ENCODE data around the gene ZNG1A. TPM values are rescaled to one million over a fixed set of nuclear protein-coding genes. Genes with fewer than 3 reads are reported as not detected.
"Not testable (repeated sequence)": the region's sequence is repeated elsewhere in the genome, so short reads cannot be mapped to it uniquely, and the experiment has no call there.

The ZNG1A gene
- total RNA-seq: 10 to 100 TPM; 16.3 to 30.2 (median 25.2) TPM
- 22.0 TPM for polyA plus RNA-seq
- long read RNA-seq, donor 1, transcript CBWD1-201 (16 exons, 1,771 nt): minor isoform, 6 of 80 reads
- long read RNA-seq, donor 1, transcript CBWD1-202 (15 exons, 1,706 nt): major isoform, 58 of 80 reads
- long read RNA-seq, donor 1, partial matches to known transcripts: 1 of 80 reads
- long read RNA-seq, donor 1, other reads (novel, unspliced or antisense): 11 of 80 reads
- long read RNA-seq, donor 2, transcript CBWD1-202 (15 exons, 1,706 nt): major isoform, 14 of 23 reads
- long read RNA-seq, donor 2, partial matches to known transcripts: 0 of 23 reads
- long read RNA-seq, donor 2, other reads (novel, unspliced or antisense): 4 of 23 reads
- long read RNA-seq, donor 3, transcript CBWD1-207 (14 exons, 1,241 nt): minor isoform, 8 of 295 reads
- long read RNA-seq, donor 3, transcript CBWD1-202 (15 exons, 1,706 nt): major isoform, 237 of 295 reads
- long read RNA-seq, donor 3, transcript CBWD1-201 (16 exons, 1,771 nt): minor isoform, 14 of 295 reads
- long read RNA-seq, donor 3, partial matches to known transcripts: 0 of 295 reads
- long read RNA-seq, donor 3, other reads (novel, unspliced or antisense): 35 of 295 reads
- long read RNA-seq, donor 4, transcript CBWD1-202 (15 exons, 1,706 nt): major isoform, 23 of 32 reads
- long read RNA-seq, donor 4, partial matches to known transcripts: 2 of 32 reads
- long read RNA-seq, donor 4, other reads (novel, unspliced or antisense): 3 of 32 reads

- H3K27ac ChIP-seq (ENCODE audit: low read length): not testable (repeated sequence)
- 0% methylated on average over 7 of the region's 32 CpGs for WGBS
Measured at GRCh38 chr9:178970-179383, at the start of gene ZNG1A. Gene ZNG1A (minus strand): TSS chr9:179056. CDS start chr9:178969, 87 bp downstream.

GRCh38 chr9:227860-228259, 49.0 kb upstream of the ZNG1A start:
- no peak overlapping the region for H3K27ac ChIP-seq (ENCODE audit: low read length)
- intact Hi-C loops (cut with DNase I): no loop called here
- DNase-seq (no peak), ATAC-seq (peak in 1 of 2 donors; percentile 49)
- H3K4me1 ChIP-seq (ENCODE audit: control insufficient read depth, insufficient read depth, low read length): no peaks in the 10 kb centered on the region
- H3K27me3 ChIP-seq (ENCODE audit: control insufficient read depth, insufficient read depth): no peaks in the 10 kb centered on the region
- no peaks in the 10 kb centered on the region for H3K9me3 ChIP-seq (ENCODE audit: control insufficient read depth, low read length)
- 59% methylated on average over 3 of the region's 3 CpGs for WGBS
- no peak overlapping the region for H3K4me3 ChIP-seq (ENCODE audit: low read length)

More at GRCh38 chr9:178970-179383, at the start of gene ZNG1A:
- H3K27me3 ChIP-seq (ENCODE audit: control insufficient read depth, insufficient read depth); H3K4me1 ChIP-seq (ENCODE audit: control insufficient read depth, insufficient read depth, low read length); H3K9me3 ChIP-seq (ENCODE audit: control insufficient read depth, low read length); ATAC-seq; intact Hi-C loops (cut with DNase I): not testable (repeated sequence)
- DNase-seq: peak; percentile 18 to 86 (median 72)
- peak within 1 kb of the TSS; percentile 35 for H3K4me3 ChIP-seq (ENCODE audit: low read length)

- no peak overlapping the region for H3K27ac ChIP-seq (ENCODE audit: low read length)
- WGBS: 68% methylated on average over 3 of the region's 3 CpGs
Measured at GRCh38 chr9:224582-225520, 46.0 kb upstream of the ZNG1A start.

GRCh38 chr9:224026-224425, 45.2 kb upstream of the ZNG1A start:
- WGBS: 52% methylated on average over 5 of the region's 5 CpGs
- DNase-seq (no peak), ATAC-seq (no peak)
- no peak overlapping the region for H3K4me3 ChIP-seq (ENCODE audit: low read length)
- H3K27ac ChIP-seq (ENCODE audit: low read length): no peak overlapping the region
- H3K9me3 ChIP-seq (ENCODE audit: control insufficient read depth, low read length): no peaks in the 10 kb centered on the region
- no peaks in the 10 kb centered on the region for H3K27me3 ChIP-seq (ENCODE audit: control insufficient read depth, insufficient read depth)
- no peaks in the 10 kb centered on the region for H3K4me1 ChIP-seq (ENCODE audit: control insufficient read depth, insufficient read depth, low read length)
- intact Hi-C loops (cut with DNase I): no loop called here

More at GRCh38 chr9:224582-225520, 46.0 kb upstream of the ZNG1A start:
- intact Hi-C loops (cut with DNase I): no loop called here
- DNase-seq (no peak), ATAC-seq (no peak)
- H3K4me3 ChIP-seq (ENCODE audit: low read length): no peak overlapping the region
- H3K9me3 ChIP-seq (ENCODE audit: control insufficient read depth, low read length): no peaks in the 10 kb centered on the region
- H3K27me3 ChIP-seq (ENCODE audit: control insufficient read depth, insufficient read depth): no peaks in the 10 kb centered on the region
- no peaks in the 10 kb centered on the region for H3K4me1 ChIP-seq (ENCODE audit: control insufficient read depth, insufficient read depth, low read length)

- Histone ChIP-seq H3K4me1 (ENCODE audit: control insufficient read depth, insufficient read depth, low read length) (no peaks in the 10 kb centered on the region), H3K9me3 (ENCODE audit: control insufficient read depth, low read length) (no peaks in the 10 kb centered on the region), H3K27me3 (ENCODE audit: control insufficient read depth, insufficient read depth) (no peaks in the 10 kb centered on the region), H3K27ac (ENCODE audit: low read length) (no peak overlapping the region), H3K4me3 (ENCODE audit: low read length) (no peak overlapping the region)
- ATAC-seq: no peak
- DNase-seq: no peak
- intact Hi-C loops (cut with DNase I): no loop called here
- 75% methylated on average over 3 of the region's 3 CpGs for WGBS
Measured at GRCh38 chr9:223152-223551, 44.3 kb upstream of the ZNG1A start.

- ATAC-seq (no peak), DNase-seq (no peak)
- 69% methylated on average over 6 of the region's 6 CpGs for WGBS
- H3K4me1 ChIP-seq (ENCODE audit: control insufficient read depth, insufficient read depth, low read length): no peaks in the 10 kb centered on the region
- intact Hi-C loops (cut with DNase I): no loop called here
- H3K9me3 ChIP-seq (ENCODE audit: control insufficient read depth, low read length): no peaks in the 10 kb centered on the region
- no peak overlapping the region for H3K27ac ChIP-seq (ENCODE audit: low read length)
- H3K4me3 ChIP-seq (ENCODE audit: low read length): no peak overlapping the region
- no peaks in the 10 kb centered on the region for H3K27me3 ChIP-seq (ENCODE audit: control insufficient read depth, insufficient read depth)
Measured at GRCh38 chr9:221989-222776, 43.3 kb upstream of the ZNG1A start.

- no peaks in the 10 kb centered on the region for H3K4me1 ChIP-seq (ENCODE audit: control insufficient read depth, insufficient read depth, low read length)
- H3K4me3 ChIP-seq (ENCODE audit: low read length): no peak overlapping the region
- ATAC-seq (no peak), DNase-seq (peak in 2 of 3 donors; percentile 63 to 64)
- 68% methylated on average over 7 of the region's 7 CpGs for WGBS
- intact Hi-C loops (cut with DNase I): no loop called here
- H3K9me3 ChIP-seq (ENCODE audit: control insufficient read depth, low read length): no peaks in the 10 kb centered on the region
- H3K27me3 ChIP-seq (ENCODE audit: control insufficient read depth, insufficient read depth): peaks cover 3% of the 10 kb centered on the region
- H3K27ac ChIP-seq (ENCODE audit: low read length): no peak overlapping the region
Measured at GRCh38 chr9:219670-220365, 41.0 kb upstream of the ZNG1A start.

GRCh38 chr9:219036-219435, 40.2 kb upstream of the ZNG1A start:
- 90% methylated on average over 7 of the region's 7 CpGs for WGBS
- H3K27me3 ChIP-seq (ENCODE audit: control insufficient read depth, insufficient read depth); H3K27ac ChIP-seq (ENCODE audit: low read length); H3K9me3 ChIP-seq (ENCODE audit: control insufficient read depth, low read length); DNase-seq; intact Hi-C loops (cut with DNase I); H3K4me1 ChIP-seq (ENCODE audit: control insufficient read depth, insufficient read depth, low read length); ATAC-seq; H3K4me3 ChIP-seq (ENCODE audit: low read length): not testable (repeated sequence)

- 82% methylated on average over 2 of the region's 2 CpGs for WGBS
- intact Hi-C loops (cut with DNase I): no loop called here
- Histone ChIP-seq H3K9me3 (ENCODE audit: control insufficient read depth, low read length) (no peaks in the 10 kb centered on the region), H3K4me1 (ENCODE audit: control insufficient read depth, insufficient read depth, low read length) (no peaks in the 10 kb centered on the region), H3K4me3 (ENCODE audit: low read length) (no peak overlapping the region), H3K27ac (ENCODE audit: low read length) (no peak overlapping the region), H3K27me3 (ENCODE audit: control insufficient read depth, insufficient read depth) (peaks cover 3% of the 10 kb centered on the region)
- DNase-seq (no peak), ATAC-seq (no peak)
Measured at GRCh38 chr9:217950-218349, 39.1 kb upstream of the ZNG1A start.

- whole genome bisulfite sequencing: 69% methylated on average over 1 of the region's 1 CpG
- intact Hi-C loops (cut with DNase I): no loop called here
- no peaks in the 10 kb centered on the region for H3K4me1 ChIP-seq (ENCODE audit: control insufficient read depth, insufficient read depth, low read length)
- no peaks in the 10 kb centered on the region for H3K9me3 ChIP-seq (ENCODE audit: control insufficient read depth, low read length)
- no peak for DNase-seq
- no peak overlapping the region for H3K27ac ChIP-seq (ENCODE audit: low read length)
- H3K4me3 ChIP-seq (ENCODE audit: low read length): peak overlapping the region; percentile 47
- no peak for ATAC-seq
- H3K27me3 ChIP-seq (ENCODE audit: control insufficient read depth, insufficient read depth): peaks cover 3% of the 10 kb centered on the region
Measured at GRCh38 chr9:216866-217265, 38.0 kb upstream of the ZNG1A start.

Data from right cardiac atrium (tissue), 5 donors.